SK-N-SH (cell line): ENCODE data around the gene AVPR2. TPM values are rescaled to one million over a fixed set of nuclear protein-coding genes. Genes with fewer than 3 reads are reported as not detected.

Source experiments
- CTCF ChIA-PET: fragments of 300-600, 350-600 bp; formaldehyde crosslinking; extraction: SDS; loops from one replicate; lab custom pipeline; 2021; lab: Yijun Ruan, JAX
- POLR2A ChIA-PET: fragments of 350-600 bp; sonication (Branson Sonifier 250); formaldehyde crosslinking; extraction: SDS; loops from one replicate; lab custom pipeline; 2020; ENCODE audit warnings: antibody characterized with exemption, inconsistent platforms; lab: Yijun Ruan, JAX
- DNase-seq: peaks from one replicate; pipeline ENCODE4 v3.0.0; 2012
- H2AFZ ChIP-seq: fragments of 200-600 bp; sonication (generic); 2 replicates; pipeline ENCODE4 v1.8.1; 2016; ENCODE audit warnings: antibody characterized with exemption, mild to moderate bottlenecking, low read depth
- H3F3A ChIP-seq: fragments of 200-600 bp; sonication (generic); replicated peaks from 2 replicates; pipeline ENCODE3; 2016; ENCODE audit warnings: antibody characterized with exemption, mild to moderate bottlenecking; ENCODE audit not compliant: insufficient read depth
- H3K27ac ChIP-seq, 2 experiments: fragments of 200-500 bp in 1 of 2; fragments of 200-600 bp in 1 of 2; sonication (Bioruptor generic) in 1 of 2; sonication (generic), shearing (Covaris generic) in 1 of 2; 2 replicates each; pipeline versions ENCODE4 v1.5.1 to v1.6.1; 2014 to 2016; ENCODE audit warnings: low read depth in 2 of 2, inconsistent platforms in 1 of 2, low read length in 1 of 2, mild to moderate bottlenecking in 1 of 2, mixed read lengths in 1 of 2
- H3K27me3 ChIP-seq: fragments of 200-600 bp; sonication (generic), shearing (Covaris generic); 2 replicates; pipeline ENCODE4 v1.6.1; 2016; ENCODE audit warnings: mixed run types; ENCODE audit not compliant: insufficient read depth
- H3K36me3 ChIP-seq, 2 experiments: fragments of 200-500 bp in 1 of 2; fragments of 200-600 bp in 1 of 2; sonication (Bioruptor generic) in 1 of 2; sonication (generic) in 1 of 2; replicated peaks in 1 of 2; 2 replicates each; pipeline versions ENCODE3 to v1.5.1; 2014 to 2016; ENCODE audit warnings: low read length in 1 of 2, mild to moderate bottlenecking in 1 of 2; ENCODE audit not compliant: insufficient read depth in 2 of 2, control insufficient read depth in 1 of 2
- H3K4me1 ChIP-seq, 2 experiments: fragments of 200-500 bp in 1 of 2; fragments of 200-600 bp in 1 of 2; sonication (Bioruptor generic) in 1 of 2; sonication (generic), shearing (Covaris generic) in 1 of 2; 2 replicates each; pipeline versions ENCODE4 v1.5.1 to v1.6.1; 2014 to 2016; ENCODE audit warnings: low read depth in 1 of 2, low read length in 1 of 2, mixed run types in 1 of 2; ENCODE audit not compliant: insufficient read depth in 2 of 2, control insufficient read depth in 1 of 2
- H3K4me2 ChIP-seq: fragments of 200-600 bp; sonication (generic), shearing (Covaris generic); 2 replicates; pipeline ENCODE4 v1.6.1; 2017; ENCODE audit warnings: mixed run types
- H3K4me3 ChIP-seq, 2 experiments: fragments of 200-500 bp in 1 of 2; fragments of 200-600 bp in 1 of 2; sonication (Bioruptor generic) in 1 of 2; sonication (generic), shearing (Covaris generic) in 1 of 2; 2 replicates each; pipeline versions ENCODE4 v1.5.1 to v1.8.1; 2014 to 2016; ENCODE audit warnings: low read depth in 2 of 2, inconsistent platforms in 1 of 2, low read length in 1 of 2, mild to moderate bottlenecking in 1 of 2, mixed read lengths in 1 of 2, moderate library complexity in 1 of 2
- H3K79me2 ChIP-seq: fragments of 200-600 bp; sonication (generic); 2 replicates; pipeline ENCODE4 v1.8.1; 2017; ENCODE audit warnings: mild to moderate bottlenecking; ENCODE audit not compliant: insufficient read depth
- H3K9ac ChIP-seq: fragments of 200-600 bp; sonication (generic); 2 replicates; pipeline ENCODE4 v1.6.1; 2017; ENCODE audit warnings: mixed run types
- H3K9me2 ChIP-seq: fragments of 200-600 bp; sonication (generic); 2 replicates; pipeline ENCODE4 v1.6.1; 2017; ENCODE audit warnings: mixed run types
- H3K9me3 ChIP-seq: fragments of 200-600 bp; sonication (generic); 2 replicates; pipeline ENCODE4 v1.6.1; 2017; ENCODE audit warnings: mixed run types, mild to moderate bottlenecking, moderate library complexity
- H4K20me1 ChIP-seq: fragments of 200-600 bp; sonication (generic); 2 replicates; pipeline ENCODE4 v1.6.1; 2017; ENCODE audit warnings: mild to moderate bottlenecking, mixed run types; ENCODE audit not compliant: insufficient read depth
- FOXM1 ChIP-seq: IDR thresholded peaks from 2 replicates; pipeline ENCODE4 v1.4.0; 2012; ENCODE audit warnings: low read depth, mild to moderate bottlenecking
- IRF3 ChIP-seq: fragments of 150-350 bp; IDR thresholded peaks from 2 replicates; pipeline ENCODE4 v1.6.1; 2016; ENCODE audit warnings: mild to moderate bottlenecking, low read depth, low read length
- MXI1 ChIP-seq: IDR thresholded peaks from 2 replicates; pipeline ENCODE4 v1.6.1; 2012; ENCODE audit warnings: mild to moderate bottlenecking, low read depth, low read length, improper control_type of control experiment
- NFIC ChIP-seq: IDR thresholded peaks from 2 replicates; pipeline ENCODE4 v1.4.0; 2012; ENCODE audit warnings: borderline replicate concordance
- RAD21 ChIP-seq: IDR thresholded peaks from 2 replicates; pipeline ENCODE4 v1.6.1; 2012; ENCODE audit warnings: mild to moderate bottlenecking, low read length
- REST ChIP-seq: IDR thresholded peaks from 2 replicates; pipeline ENCODE4 v1.6.1; 2012; ENCODE audit warnings: mild to moderate bottlenecking, low read depth, low read length, moderate library complexity
- SMC3 ChIP-seq: IDR thresholded peaks from 2 replicates; pipeline ENCODE4 v1.6.1; 2012; ENCODE audit warnings: low read depth, low read length, improper control_type of control experiment
- USF1 ChIP-seq: IDR thresholded peaks from 2 replicates; pipeline ENCODE4 v1.4.0; 2012; ENCODE audit warnings: low read depth, borderline replicate concordance
- USF2 ChIP-seq: fragments of 150-350 bp; IDR thresholded peaks from 2 replicates; pipeline ENCODE4 v1.6.1; 2017; ENCODE audit warnings: antibody characterized with exemption, low read length, low read depth, borderline replicate concordance
- WGBS: methylation state at CpG from one replicate; pipeline ENCODE4 v1.1.6; 2017; ENCODE audit warnings: low lambda C conversion rate; 5-methylcytosine and 5-hydroxymethylcytosine counted together
- polyA plus RNA-seq, 3 experiments: library from polyadenylated mRNA; depleted of rRNA; stranded (reverse); fragments of >200 nt; gene quantifications; 2 replicates each; pipeline ENCODE4 v1.2.3, GENCODE V29; 2012

Gene AVPR2
- polyA plus RNA-seq, 1 of the 3 experiments (the other 2 are of a cell fraction): not detected

- DNase-seq: no peak
- Histone ChIP-seq H4K20me1 (no peaks in the 10 kb centered on the region), H3K79me2 (no peaks in the 10 kb centered on the region), H3K9me3 (no peaks in the 10 kb centered on the region), H3F3A (no peaks in the 10 kb centered on the region), H3K9me2 (no peaks in the 10 kb centered on the region), H3K27me3 (peaks cover 45% of the 10 kb centered on the region), H3K4me3 (peak overlapping the region in 1 of 2 experiments; percentile 44; a peak in 1 of 4 replicates), H3K4me1 (peaks cover 0 to 38% of the 10 kb centered on the region in 2 experiments; a peak in 1 of 4 replicates), H3K27ac (0 out of 4 replicates have a peak overlapping the region, but pooled peaks of 1 of the 2 experiments have one; percentile 22), H3K4me2 (no peak overlapping the region), H3K36me3 (no peaks in the 10 kb centered on the region), H2AFZ (no peak overlapping the region), H3K9ac (no peak overlapping the region)
- 43% methylated on average over 1 of the region's 6 CpGs for WGBS
- ChIA-PET POLR2A (interaction anchor here (1.1 kb wide), 1 partner anchor 10 kb away, joined by 3 read pairs; no protein-coding TSS in a partner anchor), CTCF (interaction anchor here (0.6 to 1.4 kb wide), 7 partner anchors 8 to 131 kb away, joined by 3 to 4 read pairs (median 3); no protein-coding TSS in a partner anchor)
- peak; percentile 38 for TF ChIP-seq SMC3
- TF ChIP-seq RAD21: peak; percentile 55
- TF ChIP-seq IRF3: no peak
- TF ChIP-seq REST: no peak
These were observed 19.9 kb upstream of the AVPR2 start for GRCh38 chrX:153884590-153884989.

GRCh38 chrX:153885208-153885787, 19.2 kb upstream of the AVPR2 start:
- POLR2A ChIA-PET: interaction anchor here (1.1 kb wide), 1 partner anchor 11 kb away, joined by 3 read pairs; no protein-coding TSS in a partner anchor

More at GRCh38 chrX:153885208-153885787, 19.2 kb upstream of the AVPR2 start:
- H4K20me1 ChIP-seq: no peaks in the 10 kb centered on the region
- CTCF ChIA-PET: interaction anchor here (0.6 to 1.4 kb wide), 6 partner anchors 9 to 131 kb away, joined by 3 to 4 read pairs (median 3); no protein-coding TSS in a partner anchor
- peaks cover 0 to 31% of the 10 kb centered on the region in 2 experiments; a peak in 1 of 4 replicates for H3K4me1 ChIP-seq
- no peak overlapping the region; a peak in 1 of 4 replicates for H3K27ac ChIP-seq
- H3K79me2 ChIP-seq: no peaks in the 10 kb centered on the region
- H3K9me3 ChIP-seq: no peaks in the 10 kb centered on the region
- 24% methylated on average over 7 of the region's 32 CpGs for WGBS
- no peak overlapping the region for H3K9ac ChIP-seq
- H3K36me3 ChIP-seq: no peaks in the 10 kb centered on the region
- no peaks in the 10 kb centered on the region for H3K9me2 ChIP-seq
- no peaks in the 10 kb centered on the region for H3F3A ChIP-seq
- DNase-seq: no peak
- H3K27me3 ChIP-seq: peaks cover 45% of the 10 kb centered on the region
- TF ChIP-seq NFIC (no peak), USF1 (no peak), MXI1 (no peak), USF2 (no peak), FOXM1 (no peak), RAD21 (no peak)
- H3K4me3 ChIP-seq: peak overlapping the region; percentile 29 to 44; a peak in 3 of 4 replicates
- H3K4me2 ChIP-seq: 0 out of 2 replicates have a peak overlapping the region, but pooled peaks have one; percentile 15
- H2AFZ ChIP-seq: no peak overlapping the region
